G401.6 (cell line): Measurements from ENCODE around the gene ACER3.
"Not testable (repeated sequence)": the region's sequence is repeated elsewhere in the genome, so short reads cannot be mapped to it uniquely, and the experiment has no call there.

Experiments used
- FAIRE-seq: peaks from 2 replicates; lab custom pipeline; 2012; peaks lifted over from hg19 to GRCh38; lab: Jason Lieb, UNC

ACER3 gene

DNA sequence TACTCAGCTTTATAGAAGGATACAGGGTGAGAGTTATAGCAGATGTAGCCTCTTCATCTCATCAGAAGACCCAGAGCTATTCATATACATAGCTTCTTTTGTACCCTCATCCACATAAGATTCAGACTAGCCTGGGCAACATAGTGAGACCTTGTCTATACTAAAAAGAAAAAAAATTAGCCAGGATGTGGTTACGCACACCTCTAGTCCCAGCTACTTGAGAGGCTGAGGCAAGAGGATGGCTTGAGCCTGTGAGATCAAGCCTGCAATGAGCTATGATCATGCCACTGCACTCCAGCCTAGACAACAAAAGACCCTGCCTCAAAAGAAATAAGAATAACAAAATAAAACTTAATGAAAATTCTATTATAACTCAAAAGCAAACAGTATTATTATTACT lies 136.8 kb downstream of the ACER3 start:
- no peak for FAIRE-seq

DNA sequence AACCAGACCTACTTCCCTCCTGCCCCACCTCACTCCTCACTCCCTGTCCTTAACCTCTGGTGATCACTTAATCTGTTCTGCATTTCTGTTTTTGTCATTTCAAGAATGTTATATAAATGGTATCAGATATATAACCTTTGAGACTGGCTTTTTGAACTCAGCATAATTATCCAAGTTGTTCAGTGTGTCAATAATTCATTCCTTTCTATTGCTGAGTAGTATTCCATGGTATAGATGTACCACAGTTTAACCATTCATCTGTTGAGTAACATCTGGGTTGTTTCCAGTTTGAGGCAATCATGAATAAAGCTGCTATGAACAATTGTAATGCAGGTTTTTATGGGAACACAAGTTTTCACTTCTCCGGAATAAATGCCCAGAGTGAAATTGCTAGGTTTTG lies 138.9 kb downstream of the ACER3 start:
- FAIRE-seq = no peak

DNA sequence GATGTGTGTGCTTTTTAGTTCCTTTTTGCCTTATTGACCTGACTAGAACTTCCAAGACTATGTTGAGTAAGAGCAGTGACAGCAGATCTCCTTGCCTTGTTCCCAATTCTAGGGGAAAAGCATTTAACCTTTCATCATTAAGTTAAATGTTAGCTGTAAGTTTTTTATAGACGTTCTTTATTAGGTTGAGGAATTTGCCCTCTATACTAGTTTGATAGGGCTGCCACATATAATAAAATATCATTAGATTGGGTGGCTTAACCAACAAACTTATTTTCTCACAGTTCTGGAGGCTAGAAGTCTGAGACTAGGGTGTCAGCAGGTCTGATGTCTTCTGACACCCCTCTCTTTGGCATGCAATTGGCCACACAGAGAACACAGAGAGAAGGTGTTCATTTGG lies 140.9 kb downstream of the ACER3 start:
- no peak for FAIRE-seq

DNA sequence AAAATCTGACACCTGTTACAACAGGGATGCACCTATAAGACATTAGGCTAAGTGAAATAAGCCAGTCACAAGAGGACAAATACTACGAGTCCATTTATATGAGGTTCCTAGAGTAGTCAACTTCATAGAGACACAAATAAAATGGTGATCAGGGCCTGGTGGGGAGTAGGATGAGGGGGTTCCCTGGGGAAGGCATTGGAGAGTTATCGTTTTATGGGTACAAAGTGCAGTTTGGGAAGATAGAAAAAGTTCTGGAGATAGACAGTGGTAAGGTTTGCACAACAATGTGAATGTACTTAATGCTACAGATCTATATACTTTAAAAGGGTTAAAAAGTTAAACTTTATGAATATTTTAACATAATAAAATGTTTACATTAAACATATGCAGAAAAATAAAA lies 142.1 kb downstream of the ACER3 start:
- no peak for FAIRE-seq

DNA sequence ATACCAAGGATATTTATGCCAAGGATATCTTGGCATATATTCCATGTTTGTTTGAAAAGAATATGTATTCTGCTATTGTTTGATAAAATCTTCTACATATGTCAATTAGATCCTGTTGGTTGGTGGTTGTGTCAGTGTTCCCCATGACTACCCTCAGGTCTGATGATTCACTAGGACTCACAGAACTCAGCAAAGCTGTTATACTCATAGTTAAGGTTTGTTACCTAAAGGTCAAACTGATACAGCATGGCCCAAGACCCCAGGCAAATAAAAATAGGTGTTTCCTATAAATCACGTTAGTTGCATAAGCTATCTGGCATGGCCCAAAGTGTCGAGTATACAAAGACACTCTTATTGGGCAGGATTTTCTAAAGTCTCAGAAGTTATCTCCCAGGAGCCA lies 143.2 kb downstream of the ACER3 start:
- no peak for FAIRE-seq

DNA sequence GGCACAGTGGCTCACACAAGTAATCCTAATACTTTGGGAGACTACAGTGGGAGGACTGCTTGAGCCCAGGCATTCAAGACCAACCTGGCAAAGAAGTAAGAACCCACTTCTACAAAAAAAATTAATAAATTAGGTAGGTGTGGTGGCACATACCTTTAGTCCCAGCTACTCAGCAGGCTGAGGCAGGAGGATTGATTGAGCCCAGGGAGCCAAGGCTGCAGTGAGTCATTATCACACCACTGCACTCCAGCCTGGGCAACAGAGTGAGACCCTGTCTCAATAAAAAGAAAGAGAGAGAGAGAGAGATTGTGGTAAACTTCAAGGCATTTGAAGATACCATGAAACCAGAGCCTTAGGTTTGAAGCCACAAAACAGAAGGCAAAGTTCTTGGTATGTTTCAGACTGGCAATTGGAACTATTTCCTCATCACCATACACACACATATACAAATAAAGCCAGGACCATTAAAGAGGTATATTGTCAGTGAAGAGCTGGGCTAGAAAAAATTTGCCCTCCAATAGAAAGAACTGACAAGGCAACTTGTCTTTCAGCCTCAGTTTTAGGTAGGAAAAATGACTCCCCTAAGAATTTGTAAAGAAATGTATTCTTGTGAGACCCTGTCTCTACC lies 148.9 kb downstream of the ACER3 start:
- FAIRE-seq = no peak

DNA sequence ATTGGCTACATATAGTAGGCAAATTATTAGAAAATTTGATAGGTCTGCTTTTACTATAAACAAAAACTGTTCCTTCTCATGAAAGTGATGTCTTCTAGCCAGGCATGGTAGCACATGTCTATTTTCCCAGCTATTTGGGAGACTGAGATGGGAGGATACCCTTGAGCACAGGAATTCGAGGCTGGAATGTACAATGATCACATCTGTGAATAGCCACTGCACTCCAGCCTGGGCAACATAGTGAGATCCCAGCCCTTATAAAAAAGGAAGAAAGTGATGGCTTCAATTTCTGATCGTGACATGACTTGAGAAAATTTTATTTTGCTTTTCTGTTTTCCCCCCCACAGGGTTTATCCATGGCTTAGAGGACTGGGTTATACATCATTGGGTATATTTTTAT lies 154.0 kb downstream of the ACER3 start:
- FAIRE-seq = no peak

DNA sequence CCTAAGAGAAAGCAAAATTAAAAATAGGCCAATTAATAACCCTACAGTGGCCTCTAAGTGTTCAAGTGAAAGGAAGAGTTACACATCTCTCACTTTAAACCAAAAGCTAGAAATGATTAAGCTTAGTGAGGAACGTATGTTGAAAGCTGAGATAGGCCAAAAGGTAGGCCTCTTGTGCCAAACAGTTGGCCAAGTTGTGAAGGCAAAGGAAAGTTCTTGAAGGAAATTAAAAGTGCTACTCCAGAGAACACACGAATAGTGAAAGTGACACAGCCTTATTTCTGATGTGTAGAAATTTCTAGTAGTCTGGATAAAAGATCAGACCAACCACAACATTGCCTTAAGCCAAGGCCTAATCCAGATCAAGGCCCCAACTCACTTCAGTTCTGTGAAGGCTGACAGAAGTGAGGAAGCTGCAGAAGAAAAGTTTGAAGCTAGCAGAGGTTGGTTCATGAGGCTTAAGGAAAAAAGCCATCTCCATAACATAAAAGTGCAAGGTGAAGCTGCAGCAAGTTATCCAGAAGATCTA lies 157.7 kb downstream of the ACER3 start:
- FAIRE-seq = not testable (repeated sequence)

DNA sequence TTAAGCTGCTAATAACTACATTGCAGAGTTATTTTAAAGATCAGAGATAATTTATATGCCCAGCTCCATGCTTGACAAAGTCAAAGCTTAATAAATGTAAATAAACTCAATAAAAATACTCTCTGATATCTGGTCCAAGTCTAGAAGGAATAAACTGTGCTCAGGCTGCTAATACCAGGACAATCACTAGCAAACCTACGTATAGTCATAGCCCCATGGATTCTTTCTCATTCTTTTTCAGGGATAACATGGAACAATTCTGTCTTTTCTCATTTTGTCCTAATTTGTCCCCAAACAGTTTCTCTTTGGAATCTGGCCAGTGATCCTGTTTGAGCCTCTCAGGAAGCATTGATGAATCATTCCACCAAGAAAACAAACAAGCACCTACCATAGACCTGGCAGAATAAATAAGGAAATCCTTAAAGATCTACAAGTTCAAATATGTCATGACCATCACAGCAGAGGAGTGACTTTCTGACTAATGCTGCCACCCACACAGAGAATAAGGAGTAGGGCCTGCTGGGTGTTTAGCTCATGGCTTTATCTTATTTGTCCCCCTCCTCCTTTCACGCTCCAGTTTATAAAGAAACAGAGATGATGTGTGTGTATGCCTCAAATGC lies 159.4 kb downstream of the ACER3 start:
- FAIRE-seq = no peak

DNA sequence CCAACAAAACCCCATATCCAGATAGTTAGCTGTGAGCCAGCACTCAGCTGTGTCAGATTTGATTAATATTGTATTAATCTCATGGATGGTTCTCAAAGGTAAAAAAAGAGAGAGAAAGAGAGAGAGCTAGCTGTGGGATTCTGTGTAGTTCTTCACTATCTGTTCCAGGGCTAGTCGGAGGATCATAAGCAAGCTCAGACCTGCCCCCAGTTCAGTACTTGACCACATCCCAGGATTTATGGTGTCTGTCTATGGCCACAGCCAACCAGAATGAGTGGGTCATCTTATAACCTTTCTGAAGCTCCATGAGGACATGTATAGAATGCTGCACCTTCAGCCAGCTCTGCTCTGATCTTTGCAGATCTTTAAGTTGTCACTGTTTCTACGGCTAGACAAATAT lies 160.0 kb downstream of the ACER3 start:
- no peak for FAIRE-seq

DNA sequence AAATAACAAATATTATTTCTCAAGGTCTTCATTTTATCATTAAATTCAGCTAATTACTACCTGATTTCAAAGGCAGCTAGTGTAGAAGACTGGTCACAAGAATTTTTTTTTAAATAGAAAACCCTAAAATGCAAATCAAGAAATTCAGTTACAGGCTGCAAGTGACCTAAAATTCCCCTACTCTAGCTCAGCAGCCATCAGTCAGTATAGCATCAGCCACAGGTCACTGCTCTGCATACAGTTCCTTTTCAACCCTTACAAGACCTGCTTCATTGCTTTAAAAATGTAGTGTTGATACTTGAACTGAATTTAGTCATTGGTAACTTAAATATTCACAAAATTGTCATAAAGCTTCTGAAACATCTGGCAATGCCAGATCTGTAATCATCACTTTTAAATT lies 164.0 kb downstream of the ACER3 start:
- FAIRE-seq = no peak

DNA sequence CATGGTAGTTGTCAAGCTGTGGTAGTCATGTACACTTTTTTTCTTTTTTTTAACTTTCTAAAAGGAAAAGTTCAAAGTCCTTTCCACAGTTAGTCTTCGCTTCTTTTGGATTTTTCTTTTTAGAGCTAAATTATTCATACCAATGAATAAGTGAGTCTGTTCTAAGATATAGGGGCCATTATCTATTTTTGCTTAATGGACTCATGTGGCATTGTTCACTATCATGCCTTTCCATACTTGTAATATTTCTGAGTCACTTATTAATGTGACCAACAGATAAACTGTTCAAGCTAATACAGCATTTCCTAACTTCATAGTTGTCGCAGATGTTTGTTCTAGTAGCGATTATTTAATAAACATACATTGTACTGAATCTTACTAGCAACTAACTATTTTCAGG lies 165.5 kb downstream of the ACER3 start:
- no peak for FAIRE-seq

DNA sequence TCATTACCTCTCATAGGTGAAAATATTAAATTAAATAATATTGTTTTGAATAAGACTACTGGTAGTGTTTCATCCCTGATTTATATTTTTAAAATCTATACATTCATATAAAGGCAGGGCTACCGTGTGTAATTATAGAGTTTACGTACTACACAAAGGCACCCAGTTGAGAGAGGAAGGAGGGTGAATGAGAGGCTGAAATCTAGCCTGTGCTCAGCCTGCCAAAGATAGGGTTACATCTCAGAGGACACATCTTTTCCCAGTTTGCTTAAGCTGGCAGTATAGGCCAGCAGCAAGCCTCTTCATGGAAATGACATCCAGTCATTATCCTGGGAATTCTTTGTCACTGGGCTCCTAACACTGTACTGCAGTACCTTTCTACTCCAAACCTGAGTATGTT lies 166.0 kb downstream of the ACER3 start:
- FAIRE-seq = no peak

DNA sequence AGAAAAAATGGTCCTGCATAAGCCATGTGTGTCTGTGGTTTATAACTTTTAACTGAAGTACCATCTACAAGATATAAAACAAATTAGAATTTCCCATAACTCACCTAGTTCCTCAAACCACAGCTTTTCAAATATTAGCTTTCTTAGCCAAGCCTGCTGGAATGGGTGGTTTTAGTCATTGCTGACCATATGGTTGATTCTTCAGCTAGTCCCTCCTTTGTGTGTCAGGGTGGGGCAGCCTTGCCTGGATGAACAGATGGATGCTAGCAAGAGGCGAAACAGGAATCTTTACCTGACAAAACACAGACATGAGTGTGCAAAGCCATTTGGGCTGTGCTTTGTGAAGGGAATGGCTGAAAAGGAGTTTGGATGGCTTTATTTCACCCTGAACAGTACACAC lies 166.6 kb downstream of the ACER3 start:
- FAIRE-seq = no peak

DNA sequence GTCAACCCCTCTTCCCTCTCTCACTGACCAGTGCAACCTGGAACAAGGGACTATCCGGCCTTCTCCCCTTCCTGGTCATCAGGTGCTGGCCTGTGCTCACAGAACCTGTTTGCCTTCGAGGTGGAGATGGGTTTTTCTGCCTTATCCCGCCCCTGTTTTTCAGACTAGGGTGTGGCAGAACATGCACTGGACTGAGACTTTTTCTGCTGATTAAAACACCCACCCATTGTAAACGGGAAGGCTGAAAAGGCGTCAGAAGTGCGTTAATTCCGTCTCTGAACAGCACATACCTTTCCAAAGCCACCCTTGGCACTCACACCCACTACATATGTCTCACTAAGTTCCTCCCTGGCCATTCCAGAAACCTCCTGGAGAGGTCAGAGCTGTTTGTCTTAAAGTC lies 169.1 kb downstream of the ACER3 start:
- FAIRE-seq = no peak

DNA sequence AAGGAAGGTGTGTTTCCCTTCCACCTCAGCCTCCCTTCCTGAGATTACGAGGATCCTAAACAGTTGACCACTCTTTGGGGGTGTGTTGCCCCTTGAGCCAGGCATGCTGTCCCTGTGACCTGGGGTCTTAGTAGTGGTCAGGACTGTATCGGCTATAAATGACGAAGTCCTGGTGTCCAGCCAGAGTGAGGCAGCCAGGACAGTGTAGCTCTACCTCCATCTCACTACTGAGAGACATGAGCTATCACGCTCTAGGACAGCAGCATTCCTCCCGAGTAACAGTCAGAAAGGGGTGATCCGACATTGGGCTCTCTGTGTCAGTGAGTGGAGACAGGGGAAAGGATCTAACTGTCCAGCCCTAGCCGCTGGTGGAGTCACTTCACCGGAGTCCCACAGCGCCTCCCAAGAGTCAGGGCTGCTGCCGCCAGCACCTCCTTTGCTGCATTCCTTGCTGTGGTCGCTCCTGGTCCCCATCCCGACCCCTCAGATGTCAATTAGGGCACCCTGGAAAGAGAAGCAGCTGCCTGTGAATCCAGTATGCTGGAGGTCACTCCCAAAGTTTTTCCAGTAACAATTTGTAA lies 170.2 kb downstream of the ACER3 start:
- no peak for FAIRE-seq

DNA sequence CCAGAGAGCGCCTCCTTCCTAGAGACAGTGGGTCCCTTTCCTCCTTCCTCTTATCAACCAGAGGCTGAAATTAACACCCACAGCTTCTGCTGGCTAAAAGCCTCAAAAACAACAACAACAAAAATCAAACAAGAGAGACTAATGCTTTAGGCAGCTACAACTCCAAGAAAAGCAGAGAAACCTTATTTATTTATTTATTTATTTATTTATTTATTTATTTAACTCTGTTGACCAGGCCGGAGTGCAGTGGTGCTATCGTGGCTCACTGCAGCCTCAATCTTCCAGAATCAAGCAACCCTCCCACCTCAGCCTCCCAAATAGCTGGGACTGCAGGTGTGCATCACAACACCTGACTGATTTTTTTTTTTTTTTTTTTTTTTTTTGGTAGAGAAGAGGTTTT lies 170.9 kb downstream of the ACER3 start:
- FAIRE-seq = no peak

DNA sequence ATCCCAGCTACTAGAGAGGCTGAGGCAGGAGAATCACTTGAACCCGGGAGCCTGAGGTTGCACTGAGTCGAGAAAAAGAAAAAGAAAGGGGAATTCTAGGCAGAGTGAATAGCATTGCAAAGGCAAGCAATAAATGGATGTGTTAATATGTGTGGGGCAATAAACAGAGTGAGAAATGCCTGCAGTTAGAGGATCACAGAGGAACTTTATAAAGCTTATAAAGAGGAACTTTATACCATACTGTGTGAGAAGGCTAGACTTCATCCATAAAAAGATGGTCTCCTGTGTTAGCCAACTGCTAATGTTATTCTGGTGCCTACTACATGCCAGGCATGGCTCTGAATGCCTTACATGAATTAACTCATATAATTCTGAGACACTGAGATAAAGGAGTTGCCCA lies 174.3 kb downstream of the ACER3 start:
- FAIRE-seq = no peak

DNA sequence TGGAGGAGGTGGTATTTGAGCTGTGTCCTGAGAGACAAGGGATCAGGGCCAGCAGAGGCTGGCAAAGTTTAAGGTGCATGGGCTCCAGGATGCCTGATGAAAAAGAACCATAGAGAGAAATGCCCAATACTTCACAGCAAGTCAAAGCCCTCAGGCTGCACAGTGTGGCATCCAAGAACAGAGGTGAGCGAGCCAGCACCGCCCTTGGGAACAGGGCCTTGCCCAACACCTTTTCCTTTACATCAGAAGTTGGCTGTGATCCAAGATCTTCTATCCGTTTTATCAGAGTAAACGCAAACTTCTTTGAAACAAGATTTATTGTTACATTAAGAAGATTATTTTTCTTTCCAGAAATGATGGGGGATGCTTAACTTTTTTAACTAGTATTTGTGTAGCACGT lies 174.9 kb downstream of the ACER3 start:
- no peak for FAIRE-seq

DNA sequence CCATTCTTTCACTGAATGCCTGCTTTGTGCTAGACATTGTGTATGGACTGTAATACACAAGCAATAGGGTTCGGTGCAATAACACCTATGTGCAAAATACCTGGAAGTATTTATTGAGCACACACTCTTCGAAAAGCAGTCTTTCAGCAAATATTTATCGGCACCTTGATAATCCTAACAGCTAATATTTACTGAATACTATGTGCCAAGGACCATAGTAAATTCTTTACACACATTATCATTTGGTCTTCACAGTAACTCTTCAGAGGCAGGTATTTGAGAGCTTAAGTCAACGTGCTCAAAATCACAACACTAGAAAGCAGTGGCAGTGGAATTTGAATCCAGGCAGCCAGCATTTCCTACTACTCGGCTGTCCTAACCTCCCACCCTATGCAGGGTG lies 175.7 kb downstream of the ACER3 start:
- FAIRE-seq = no peak

DNA sequence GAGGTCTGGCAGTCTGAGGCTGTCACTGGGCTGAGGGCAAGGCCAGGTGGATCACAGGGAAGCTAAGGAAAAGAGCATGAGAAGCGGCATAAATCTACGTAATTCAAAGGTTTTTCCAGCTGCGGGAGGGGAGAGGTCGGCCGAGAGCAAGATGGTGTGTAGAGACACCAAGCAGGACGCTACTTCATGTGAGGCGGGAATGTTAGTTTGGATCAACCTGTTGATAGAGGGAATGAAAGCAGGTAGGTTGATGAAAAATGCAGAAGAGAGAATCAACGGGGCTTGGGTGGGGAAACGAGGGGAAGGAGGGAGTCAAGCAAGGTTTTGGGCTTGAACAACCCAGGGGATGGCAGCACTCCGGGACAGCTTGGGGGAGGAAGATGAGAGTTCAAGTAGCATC lies 176.3 kb downstream of the ACER3 start:
- no peak for FAIRE-seq

DNA sequence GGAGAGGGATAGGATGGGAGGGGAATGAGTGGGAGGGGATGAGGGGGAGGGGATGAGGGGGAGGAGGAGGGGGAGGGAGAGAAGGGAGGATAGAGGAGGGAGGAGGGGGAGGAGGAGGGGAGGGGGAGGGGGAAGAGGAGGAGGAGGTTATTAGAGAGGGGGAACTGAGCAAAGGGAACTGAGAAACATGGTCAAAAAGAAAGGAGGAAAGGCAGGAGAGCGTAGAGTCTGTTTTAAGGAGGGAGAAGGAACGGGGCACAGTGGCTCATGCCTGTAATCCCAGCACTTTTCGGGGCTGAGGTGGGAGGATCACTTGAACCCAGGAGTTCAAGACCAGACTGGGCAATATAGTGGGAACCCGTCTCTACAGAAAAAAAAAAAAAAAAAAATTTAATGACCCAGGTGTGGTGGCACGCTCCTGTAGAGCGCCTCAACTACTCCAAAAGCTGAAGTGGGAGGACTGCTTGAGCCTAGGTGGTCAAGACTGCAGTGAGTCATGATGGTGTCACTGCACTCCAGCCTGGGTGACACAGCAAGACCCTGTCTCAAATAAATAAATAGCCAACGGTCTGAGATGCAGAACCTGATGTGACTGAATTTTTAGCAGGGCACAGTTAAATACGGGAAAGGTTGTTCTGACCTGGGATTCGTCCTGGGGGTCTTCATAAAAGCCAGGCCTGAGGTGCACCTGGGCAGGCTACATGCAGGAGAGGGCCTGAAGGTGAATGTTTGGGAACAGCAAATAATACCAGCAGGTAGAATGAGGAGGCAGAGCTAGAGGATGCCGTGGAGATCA lies 177.5 kb downstream of the ACER3 start:
- no peak for FAIRE-seq

DNA sequence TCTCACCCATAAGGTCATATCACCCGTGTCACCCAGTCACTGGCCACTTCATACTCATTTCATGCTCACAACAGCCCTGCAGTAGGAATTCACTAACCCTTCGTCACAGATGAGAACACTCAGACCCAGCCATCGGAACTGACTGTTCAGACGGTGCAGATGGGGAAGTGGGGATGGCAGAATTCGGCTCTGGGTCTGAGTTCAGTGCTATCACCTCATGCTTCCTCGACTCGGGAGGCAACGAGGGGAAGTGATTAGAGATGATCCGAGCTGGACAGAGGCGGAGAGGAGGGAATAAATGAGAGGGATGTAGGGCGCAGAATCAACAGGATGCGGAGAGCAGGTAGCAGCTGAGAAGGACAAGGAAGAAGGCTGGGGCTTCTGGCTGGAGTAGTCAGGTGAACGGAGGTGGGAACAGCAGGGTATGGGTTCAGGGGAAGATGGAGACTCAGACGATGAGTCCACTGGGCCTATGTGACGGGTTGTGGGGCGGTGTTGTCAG lies 178.2 kb downstream of the ACER3 start:
- FAIRE-seq = no peak
